GM10266 (cell line): Measurements from ENCODE around the gene SMG7.

ENCODE experiments used
- DNase-seq: peaks from one replicate; pipeline ENCODE4 v3.0.0; 2012; ENCODE audit errors: extremely low spot score
- TF ChIP-seq, protein P1 (sequence below): IDR thresholded peaks from 2 replicates; pipeline ENCODE4 v1.5.1; 2012; ENCODE audit warnings: mild to moderate bottlenecking, low read depth; ENCODE audit not compliant: control insufficient read depth, insufficient read depth; ENCODE audit errors: missing control alignments

SMG7 gene

GRCh38 chr1:183495420-183495819 lies 23.1 kb downstream of the SMG7 start:
- TF ChIP-seq, protein P1, sequence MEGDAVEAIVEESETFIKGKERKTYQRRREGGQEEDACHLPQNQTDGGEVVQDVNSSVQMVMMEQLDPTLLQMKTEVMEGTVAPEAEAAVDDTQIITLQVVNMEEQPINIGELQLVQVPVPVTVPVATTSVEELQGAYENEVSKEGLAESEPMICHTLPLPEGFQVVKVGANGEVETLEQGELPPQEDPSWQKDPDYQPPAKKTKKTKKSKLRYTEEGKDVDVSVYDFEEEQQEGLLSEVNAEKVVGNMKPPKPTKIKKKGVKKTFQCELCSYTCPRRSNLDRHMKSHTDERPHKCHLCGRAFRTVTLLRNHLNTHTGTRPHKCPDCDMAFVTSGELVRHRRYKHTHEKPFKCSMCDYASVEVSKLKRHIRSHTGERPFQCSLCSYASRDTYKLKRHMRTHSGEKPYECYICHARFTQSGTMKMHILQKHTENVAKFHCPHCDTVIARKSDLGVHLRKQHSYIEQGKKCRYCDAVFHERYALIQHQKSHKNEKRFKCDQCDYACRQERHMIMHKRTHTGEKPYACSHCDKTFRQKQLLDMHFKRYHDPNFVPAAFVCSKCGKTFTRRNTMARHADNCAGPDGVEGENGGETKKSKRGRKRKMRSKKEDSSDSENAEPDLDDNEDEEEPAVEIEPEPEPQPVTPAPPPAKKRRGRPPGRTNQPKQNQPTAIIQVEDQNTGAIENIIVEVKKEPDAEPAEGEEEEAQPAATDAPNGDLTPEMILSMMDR = no peak
- DNase-seq = no peak

DNA sequence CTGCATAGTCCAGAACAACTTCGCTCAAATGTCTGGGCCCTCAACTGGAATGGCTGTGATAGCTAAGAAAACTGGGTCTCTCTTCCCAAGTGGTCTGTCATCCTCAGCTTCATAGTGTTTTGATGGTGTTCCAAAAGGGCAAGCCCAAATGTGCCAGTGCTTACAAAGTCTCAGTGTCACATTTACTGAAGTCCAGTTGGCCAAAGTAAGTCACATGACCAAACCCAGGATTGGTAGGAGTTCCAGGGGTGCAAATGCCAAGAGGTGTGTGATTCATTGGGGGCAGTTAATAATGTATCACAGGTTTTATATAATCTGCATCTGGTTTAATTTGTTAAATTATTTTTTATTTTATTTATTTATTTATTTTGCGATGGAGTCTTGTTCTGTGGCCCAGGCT lies 24.9 kb downstream of the SMG7 start:
- TF ChIP-seq, protein P1 = no peak
- DNase-seq = no peak

DNA sequence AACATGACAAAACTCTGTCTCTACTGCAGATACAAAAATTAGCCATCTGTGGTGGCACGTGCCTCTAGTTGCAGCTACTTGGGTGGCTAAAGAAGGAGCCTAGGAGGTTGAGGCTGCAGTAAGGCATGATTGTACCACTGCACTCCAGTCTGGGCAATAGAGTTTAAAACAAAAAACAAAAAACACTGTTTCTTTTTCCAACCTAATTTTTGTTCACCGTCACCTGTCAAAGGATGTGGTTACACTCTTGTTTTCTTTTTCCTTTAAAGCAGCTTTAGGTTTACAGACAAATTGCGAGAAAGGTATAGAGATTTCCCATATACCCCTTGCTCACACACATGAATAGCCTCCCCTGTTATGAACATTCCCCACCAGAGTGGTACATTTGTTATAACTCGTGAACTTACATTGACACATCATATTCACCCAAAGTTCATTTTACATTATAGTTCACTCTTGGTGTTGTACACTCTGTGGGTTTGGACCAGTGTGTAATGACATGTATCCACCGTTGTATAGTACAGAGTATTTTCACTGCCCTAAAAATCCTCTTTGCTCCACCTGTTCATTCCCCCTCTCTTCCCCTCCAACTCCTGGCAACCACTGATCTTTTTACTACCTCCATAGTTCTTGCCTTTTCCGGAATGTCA lies 26.2 kb downstream of the SMG7 start:
- no peak for DNase-seq

GRCh38 chr1:183505454-183506089 lies 33.3 kb downstream of the SMG7 start:
- TF ChIP-seq, protein P1 = no peak
- DNase-seq = no peak

More for the DNA sequence above, 26.2 kb downstream of the SMG7 start:
- TF ChIP-seq, protein P1 = no peak

GRCh38 chr1:183506561-183506960 lies 34.3 kb downstream of the SMG7 start:
- TF ChIP-seq, protein P1 = no peak

DNA sequence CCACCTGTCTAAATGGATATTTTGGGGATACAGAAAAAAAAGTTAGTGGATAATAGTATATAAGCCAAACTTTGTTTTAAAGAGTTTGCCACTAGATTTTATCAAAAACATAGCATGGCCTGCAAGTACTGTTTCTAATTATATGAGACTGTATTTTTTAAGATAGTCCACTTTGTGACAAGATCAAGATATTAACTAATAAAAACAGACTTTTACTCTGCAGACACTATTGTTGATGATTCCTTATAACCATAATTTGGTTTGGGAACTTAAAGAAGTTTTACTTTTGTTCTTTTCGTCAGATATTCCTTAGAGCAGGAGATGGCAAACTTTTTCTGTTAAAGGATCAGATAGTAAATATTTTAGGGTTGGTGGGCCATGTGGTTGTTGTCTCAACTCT lies 36.4 kb downstream of the SMG7 start:
- DNase-seq = no peak
- TF ChIP-seq, protein P1 = no peak

More at GRCh38 chr1:183506561-183506960, 34.3 kb downstream of the SMG7 start:
- no peak for DNase-seq

- no peak for DNase-seq
- TF ChIP-seq, protein P1 = no peak
Measured at GRCh38 chr1:183512450-183512849, 40.2 kb downstream of the SMG7 start.
